ENCODE measurements around the gene ARHGAP4. TPM values are rescaled to one million over a fixed set of nuclear protein-coding genes. Genes with fewer than 3 reads are reported as not detected.
A peak's percentile ranks its signal among the peaks of the same experiment; 100 is the strongest.

ARHGAP4 gene
- total RNA-seq, 1 experiment from 2014 or later, result 0.31 TPM

GRCh38 chrX:153906126-153906917 lies 19.7 kb downstream of the ARHGAP4 start:
- no peak for DNase-seq (ENCODE audit: low spot score)

GRCh38 chrX:153905481-153906095 lies 20.5 kb downstream of the ARHGAP4 start:
- no peak for DNase-seq (ENCODE audit: low spot score)

- DNase-seq (ENCODE audit: low spot score), result no peak
Measured at GRCh38 chrX:153903991-153904957, 21.8 kb downstream of the ARHGAP4 start, which contains the start of gene AVPR2. AVPR2 (plus strand) TSS chrX:153904673; CDS start chrX:153905146, 473 bp downstream.

- no peak for DNase-seq (ENCODE audit: low spot score)
Measured at GRCh38 chrX:153903238-153903980, 22.7 kb downstream of the ARHGAP4 start.

GRCh38 chrX:153902385-153902784 lies 23.7 kb downstream of the ARHGAP4 start:
- DNase-seq (ENCODE audit: low spot score), result peak; percentile 29

GRCh38 chrX:153901753-153902140 lies 24.3 kb downstream of the ARHGAP4 start:
- DNase-seq (ENCODE audit: low spot score), result no peak

GRCh38 chrX:153900831-153901752 lies 25.0 kb downstream of the ARHGAP4 start:
- DNase-seq (ENCODE audit: low spot score), result peak; percentile 86

- no peak for DNase-seq (ENCODE audit: low spot score)
Measured at GRCh38 chrX:153897899-153898298, 28.2 kb downstream of the ARHGAP4 start.

GRCh38 chrX:153889123-153889522 lies 36.9 kb downstream of the ARHGAP4 start:
- no peak for DNase-seq (ENCODE audit: low spot score)

GRCh38 chrX:153888344-153888743 lies 37.7 kb downstream of the ARHGAP4 start:
- DNase-seq (ENCODE audit: low spot score), result no peak

- no peak for DNase-seq (ENCODE audit: low spot score)
Measured at GRCh38 chrX:153887385-153887784, 38.7 kb downstream of the ARHGAP4 start.

GRCh38 chrX:153886915-153887314 lies 39.1 kb downstream of the ARHGAP4 start:
- DNase-seq (ENCODE audit: low spot score), result no peak

- no peak for DNase-seq (ENCODE audit: low spot score)
Measured at GRCh38 chrX:153885968-153886903, 39.8 kb downstream of the ARHGAP4 start, which contains the start of gene L1CAM. L1CAM (minus strand) TSS chrX:153886173; CDS start chrX:153875836, 10,337 bp downstream.

- no peak for DNase-seq (ENCODE audit: low spot score)
Measured at GRCh38 chrX:153885208-153885787, 40.8 kb downstream of the ARHGAP4 start.

GRCh38 chrX:153884590-153884989 lies 41.5 kb downstream of the ARHGAP4 start:
- no peak for DNase-seq (ENCODE audit: low spot score)

GRCh38 chrX:153884136-153884535 lies 41.9 kb downstream of the ARHGAP4 start:
- no peak for DNase-seq (ENCODE audit: low spot score)

- DNase-seq (ENCODE audit: low spot score), result no peak
Measured at GRCh38 chrX:153883163-153883843, 42.8 kb downstream of the ARHGAP4 start.

- no peak for DNase-seq (ENCODE audit: low spot score)
Measured at GRCh38 chrX:153882557-153882956, 43.5 kb downstream of the ARHGAP4 start.

Data from H4 (cell line).